GM19438 (cell line): ENCODE measurements around the gene STK39.

Source experiments
- ATAC-seq: cut with Tn5 transposase; IDR thresholded peaks from one replicate; pipeline ENCODE4 v1.9.1; 2021; ENCODE audit warnings: low read depth; ENCODE audit not compliant: unreplicated experiment

STK39 gene

DNA sequence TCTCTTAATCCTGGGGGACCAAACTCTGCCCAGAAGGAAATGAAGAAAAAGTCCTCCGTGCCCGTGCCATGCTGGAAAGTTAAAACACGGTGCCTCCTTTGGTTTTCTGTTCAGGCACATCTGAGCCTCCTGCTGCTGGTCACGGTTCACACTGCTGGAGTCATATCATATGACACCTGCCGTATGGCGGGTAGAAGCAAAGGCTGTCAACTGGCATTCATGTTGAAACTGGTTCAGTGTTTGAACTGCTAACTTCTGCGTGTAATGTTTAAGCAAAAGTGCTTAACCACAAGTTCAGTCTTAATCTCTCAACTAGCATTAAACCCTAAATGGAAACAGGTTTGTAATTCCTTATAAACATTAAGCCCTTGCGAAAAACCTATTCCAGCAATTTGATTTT lies 3.1 kb downstream of the STK39 start:
- no peak for ATAC-seq

DNA sequence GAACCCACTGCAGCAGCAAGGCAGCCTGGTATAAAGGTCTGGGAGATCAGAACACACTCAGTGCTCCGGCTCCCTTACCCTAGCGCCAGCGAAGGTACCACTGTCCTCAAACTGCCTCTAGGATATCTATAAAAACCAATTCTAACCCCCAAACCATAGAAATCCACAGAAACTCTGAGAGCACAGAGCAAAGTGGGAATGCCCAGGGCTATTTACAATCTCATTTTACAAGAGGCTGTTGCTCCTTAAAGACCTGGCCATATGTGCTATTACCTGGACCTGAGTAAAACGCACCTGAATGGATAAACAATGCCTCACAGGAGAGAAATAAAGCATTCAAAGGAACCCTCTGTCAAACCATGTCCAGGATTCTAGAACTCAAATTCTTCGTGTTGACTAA lies 4.3 kb downstream of the STK39 start:
- no peak for ATAC-seq

DNA sequence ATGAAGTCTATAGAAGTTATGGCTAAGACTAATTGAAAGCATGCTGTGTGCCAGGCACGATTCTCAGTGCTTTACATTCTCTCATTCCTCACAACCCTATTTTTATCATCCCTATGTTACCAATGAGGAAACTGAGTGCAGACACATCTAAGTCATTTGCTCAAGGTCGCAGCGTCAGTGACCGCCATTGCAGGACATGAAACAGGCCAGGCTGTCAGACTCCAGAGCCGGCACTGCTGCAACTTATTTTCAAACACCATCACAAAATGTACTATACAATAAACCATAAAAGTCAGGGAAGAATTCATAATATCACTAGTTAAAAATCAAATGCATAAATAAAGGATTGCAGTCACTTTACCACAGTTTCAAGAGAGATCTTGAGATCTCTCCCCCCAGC lies 5.6 kb downstream of the STK39 start:
- ATAC-seq: no peak

DNA sequence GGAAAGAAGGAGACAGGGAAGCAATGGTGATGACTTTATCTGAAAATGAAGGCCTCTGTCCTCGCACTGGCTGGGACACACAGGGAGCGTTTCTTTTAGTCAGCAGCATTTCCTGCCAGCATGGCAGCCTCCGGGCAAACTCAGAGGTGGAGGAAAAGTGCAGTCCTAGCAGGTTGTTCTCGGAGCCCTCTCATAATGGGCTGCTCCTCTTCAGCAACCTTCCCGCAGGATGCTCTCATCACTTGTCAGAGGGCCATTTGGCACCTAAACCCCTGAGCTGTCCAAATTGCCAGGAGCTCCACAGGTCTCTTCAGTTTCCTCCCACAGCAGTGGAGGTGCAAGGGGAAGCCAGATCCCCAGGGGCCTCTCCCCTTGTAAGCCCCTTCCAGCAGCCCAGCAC lies 6.2 kb downstream of the STK39 start:
- no peak for ATAC-seq

DNA sequence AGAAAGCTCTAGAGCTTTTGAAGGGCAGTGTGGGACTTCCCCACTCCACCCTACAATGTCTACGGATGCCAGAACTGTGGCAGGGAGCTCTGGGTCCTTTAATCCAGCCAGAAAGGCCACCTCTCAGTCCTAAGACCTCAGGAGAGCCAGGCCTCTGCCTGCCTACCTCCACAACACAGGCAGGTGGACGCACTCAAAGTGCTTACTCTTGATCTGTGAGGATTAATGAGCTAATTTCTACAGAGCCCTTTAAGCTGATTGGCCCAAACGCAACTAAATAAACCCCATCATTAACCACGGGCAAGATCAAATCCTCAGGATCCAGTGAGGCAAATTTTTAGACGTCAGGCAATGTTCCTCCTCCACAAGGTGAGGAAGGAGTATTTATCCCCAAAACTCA lies 8.1 kb downstream of the STK39 start:
- no peak for ATAC-seq

DNA sequence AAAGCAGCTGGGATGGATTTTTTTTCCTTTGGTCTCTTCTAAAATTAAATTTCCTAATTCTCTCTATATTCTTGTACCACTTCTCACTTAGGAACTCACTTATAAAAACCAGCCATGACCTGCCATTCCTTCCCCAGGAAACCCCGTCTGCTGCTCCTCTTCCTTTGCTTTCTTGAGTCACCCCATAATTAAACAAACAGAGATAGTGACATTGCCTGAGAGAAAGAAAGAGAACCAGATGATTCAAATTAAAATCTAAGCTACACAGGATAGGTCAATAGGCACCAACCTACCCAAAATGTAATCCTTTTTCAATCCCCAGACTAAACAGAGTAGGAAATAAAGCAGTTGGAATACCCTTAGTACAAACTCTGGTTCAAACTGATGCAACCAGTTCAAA lies 9.7 kb downstream of the STK39 start:
- ATAC-seq: no peak

DNA sequence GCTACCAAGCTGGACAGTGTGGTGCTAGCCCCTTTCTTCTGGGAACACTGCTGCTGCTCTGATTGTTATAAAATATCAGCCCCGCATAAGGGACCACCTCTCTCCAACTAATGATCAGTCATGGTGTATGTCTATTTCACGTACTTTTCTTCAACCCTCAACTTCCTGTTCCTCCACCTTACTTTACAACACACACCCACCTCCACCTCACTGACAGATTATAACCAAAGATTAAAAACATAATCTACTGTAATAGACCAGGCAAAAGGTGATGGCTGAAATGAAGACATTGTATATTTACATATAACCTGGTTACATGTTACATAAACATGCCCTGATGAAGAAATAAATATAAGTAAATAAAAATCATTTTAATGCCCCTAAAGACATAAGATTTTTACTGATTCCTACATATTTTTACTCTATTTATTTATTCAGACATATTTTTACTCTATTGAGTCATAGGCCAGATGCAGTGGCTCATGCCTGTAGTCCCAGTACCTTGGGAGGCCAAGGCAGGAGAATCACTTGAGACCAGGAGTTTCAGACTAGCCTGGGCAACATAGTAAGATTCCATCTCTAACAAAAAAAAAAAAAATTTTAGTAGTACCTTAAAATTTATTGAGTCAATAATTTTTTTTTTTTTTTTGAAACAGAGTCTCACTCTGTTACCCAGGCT lies 12.8 kb downstream of the STK39 start:
- ATAC-seq: no peak

DNA sequence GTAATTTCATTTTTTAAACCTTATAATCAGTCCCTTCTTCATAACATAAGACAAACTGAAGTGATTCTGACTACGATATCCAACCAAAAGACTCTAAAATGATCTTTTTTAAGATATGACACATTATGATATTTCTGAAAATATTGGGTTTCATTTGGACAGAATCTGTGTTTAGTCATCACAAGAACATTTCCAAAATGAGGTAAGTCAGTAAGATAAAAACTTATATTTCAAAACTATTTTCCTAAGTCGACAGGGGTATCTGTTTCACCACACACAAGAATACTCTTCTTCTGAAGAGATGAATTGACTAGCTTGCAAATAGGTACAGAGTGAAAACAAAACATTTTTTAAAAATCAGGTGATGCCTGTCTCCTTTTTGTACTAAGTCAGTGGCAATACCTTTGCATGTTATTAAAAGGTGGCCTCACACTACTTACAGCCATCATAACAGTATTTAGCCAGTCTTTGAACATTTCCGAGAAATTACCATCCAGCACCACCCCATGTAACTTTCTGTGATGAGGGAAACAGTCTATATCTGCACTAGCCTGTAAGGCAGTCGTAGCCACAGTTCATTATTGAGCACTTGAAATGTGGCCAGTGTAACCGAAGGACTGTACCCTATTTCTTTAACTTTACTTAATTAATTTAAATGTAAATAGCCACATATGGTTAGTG lies 13.5 kb downstream of the STK39 start:
- no peak for ATAC-seq

DNA sequence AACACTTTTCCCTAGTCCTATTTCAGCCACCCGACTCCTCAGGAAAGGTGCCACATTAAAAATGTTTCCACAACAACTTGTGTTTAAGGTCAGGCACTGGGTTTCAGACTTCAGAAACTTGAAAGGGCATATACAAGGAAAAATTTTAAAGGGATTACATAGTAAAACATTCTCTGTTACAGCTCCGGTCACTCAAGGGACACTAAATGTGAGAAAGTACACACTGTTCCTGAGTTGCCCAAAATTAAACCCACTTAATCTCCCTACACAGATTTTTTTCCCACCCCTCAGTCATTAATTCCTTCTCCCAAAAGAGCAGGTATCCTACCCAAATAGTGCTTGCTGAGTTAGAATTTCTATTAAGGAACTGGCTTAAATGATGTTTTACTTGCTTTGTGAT lies 14.2 kb downstream of the STK39 start:
- no peak for ATAC-seq

DNA sequence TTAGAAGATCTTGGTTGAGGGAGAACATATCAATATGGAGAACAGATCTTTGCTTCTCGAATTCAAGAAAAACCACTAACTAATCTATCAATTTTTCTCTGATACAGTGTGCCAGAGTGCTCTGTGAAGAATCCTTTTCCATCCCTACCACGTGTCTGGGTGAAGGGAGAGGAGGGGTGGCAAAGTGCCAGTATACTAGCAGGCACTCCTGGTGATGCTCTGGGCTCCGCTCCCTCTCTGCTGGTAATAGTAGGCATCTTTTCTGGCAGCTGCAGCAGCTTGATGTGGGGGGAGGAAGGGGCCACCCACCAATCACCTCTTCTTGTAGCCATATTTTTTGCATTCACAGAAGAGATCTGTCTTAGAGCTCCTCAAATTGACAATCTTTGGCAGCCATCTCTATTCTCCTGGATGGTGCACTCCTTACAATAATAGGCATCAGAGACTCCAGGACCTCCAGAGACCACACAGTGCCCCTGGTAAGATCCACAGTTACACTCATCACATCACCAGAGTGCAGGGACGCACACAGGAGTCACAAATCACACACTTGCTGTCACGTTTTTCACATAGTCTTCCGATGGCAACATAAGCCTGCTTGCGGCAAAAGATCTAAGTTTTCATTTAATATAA lies 15.7 kb downstream of the STK39 start:
- ATAC-seq: no peak

DNA sequence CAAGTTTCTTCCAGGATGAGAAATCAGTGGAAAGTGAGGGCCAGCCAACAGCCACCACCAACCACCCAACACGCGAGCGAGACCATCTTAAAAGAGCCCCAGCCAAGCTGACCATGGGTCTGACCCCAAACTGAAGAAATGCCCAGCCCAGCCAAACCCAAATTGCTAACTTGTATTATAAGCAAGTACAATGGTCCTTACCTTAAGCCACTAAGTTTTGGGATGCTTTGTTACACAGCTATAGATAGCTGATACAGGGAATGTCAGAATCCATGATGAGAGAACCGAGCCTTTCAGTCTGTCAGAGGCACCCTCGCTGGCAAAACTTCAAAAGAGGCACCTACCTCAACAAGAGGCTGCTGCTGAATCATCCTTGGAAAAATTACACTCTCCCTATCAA lies 17.0 kb downstream of the STK39 start:
- ATAC-seq: no peak

DNA sequence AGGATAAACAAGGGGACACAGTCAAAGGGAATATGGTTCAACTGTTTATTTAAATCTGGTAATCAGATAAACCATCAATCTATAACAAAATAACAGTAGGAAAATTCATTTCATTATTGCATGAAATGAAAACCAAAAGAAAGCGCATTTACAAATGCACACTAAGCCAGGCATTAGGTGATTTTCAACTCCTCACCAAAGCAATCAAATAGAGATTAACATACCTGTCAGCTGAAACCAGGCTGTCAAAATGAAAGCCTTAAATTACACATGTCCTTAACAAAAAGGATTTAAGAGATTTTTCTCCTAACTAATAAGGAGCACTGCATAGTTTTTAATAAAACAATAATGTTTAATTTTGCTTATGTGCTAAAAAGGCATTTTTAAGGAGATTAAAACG lies 23.0 kb downstream of the STK39 start:
- no peak for ATAC-seq

DNA sequence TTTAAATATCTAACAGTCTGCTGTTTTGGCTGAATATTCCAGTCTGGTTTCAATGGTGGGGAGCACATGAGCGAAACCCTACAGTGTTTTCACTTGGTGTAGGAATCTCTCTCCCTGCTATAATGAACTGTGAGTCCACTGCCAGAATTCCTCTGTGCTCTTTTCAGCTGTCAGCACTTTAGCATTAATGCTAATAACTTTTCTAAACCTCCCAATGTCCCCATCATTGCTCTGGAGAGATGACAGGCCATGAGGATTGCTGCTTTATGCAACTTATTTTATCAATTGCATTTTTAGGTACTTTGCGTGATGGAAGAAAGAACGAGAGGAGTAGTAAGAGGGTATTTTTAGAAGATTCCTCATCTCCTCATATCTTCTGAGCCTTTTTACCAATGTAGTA lies 25.3 kb downstream of the STK39 start:
- no peak for ATAC-seq

DNA sequence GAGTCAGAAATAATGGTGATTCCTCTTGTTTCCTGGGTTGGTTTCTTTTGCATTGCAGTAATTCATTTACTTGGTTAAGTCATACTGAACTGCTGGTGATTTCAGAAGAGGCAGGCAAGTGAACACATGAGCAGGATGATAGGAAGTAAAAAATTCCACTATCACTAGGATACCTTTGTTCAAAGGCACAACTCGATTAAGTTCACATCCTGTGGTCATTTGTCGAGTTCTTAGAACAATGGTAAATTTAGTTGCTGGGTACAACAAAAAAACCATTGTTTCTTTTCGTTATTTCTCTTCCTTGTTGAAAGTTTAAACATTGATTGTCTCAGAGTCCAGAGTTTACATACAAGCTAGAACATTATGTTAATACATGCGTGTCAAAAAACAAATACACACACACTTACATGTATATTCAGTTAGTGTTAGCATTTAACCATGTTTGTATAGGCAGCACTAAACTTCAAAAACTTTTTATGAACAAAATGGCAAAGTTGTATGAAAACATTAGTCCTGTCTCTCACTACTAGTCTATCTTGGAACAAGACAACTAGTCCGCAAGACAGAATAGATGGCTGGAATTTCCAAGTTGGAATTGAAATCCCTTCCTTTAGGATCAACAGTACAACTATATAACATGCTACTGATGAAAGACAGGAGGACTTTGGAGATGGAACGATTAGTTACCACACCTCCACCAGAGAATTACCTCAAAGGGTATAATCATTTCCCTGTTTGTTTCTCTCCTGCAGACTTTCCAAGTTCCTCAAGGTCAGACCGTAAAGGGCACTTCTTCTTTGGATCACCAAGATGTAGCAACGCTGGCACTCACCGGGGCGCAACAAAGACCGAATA lies 26.2 kb downstream of the STK39 start:
- ATAC-seq: no peak

DNA sequence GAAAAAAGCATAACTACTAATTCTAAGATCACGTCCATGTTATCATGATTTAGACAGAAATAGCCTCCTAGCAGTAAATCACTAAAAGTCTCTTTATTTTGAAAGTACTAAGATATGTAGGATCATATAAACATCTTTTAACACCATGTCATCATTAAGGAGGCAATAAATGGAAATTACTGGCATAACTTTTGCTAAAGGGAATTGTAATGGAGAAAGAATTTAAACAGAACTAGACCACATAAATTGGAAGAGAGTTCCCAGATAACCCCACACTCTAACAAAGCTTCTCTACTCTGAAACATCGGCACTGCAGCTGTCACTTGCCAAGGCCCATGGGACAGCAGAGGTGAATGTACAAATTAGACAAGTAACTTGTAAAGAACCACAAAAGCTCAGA lies 29.5 kb downstream of the STK39 start:
- no peak for ATAC-seq

DNA sequence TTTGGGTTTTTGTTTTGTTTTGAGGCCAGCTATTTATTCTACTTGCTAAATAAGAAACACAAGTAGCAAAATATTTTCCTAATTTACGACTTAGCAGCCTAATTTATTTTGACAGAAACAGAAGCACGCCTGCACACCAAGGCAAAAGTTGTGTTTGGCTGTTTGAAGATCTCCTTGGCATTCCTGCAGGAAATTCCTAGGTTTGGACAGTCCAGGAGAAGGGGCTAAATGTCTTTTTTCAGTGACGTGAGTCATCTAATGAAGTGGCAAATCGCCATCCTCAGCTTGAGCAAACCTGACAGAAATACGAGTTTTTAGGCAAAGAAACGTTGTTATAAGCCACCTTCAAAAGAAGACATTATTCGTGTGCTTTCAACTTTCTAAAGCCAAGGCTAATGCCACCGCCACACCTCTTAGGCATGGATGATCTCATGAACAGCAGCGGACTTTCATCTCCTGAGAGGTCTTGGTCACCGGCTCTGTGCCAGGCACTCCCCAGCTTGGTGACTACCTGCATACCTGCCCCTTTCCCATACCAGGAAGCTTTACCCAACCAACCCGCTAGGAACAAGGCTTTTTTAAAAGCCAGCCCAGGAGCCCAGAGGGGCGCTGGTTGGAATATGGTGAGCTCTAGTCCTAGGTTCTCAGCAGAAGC lies 30.9 kb downstream of the STK39 start:
- ATAC-seq: no peak

DNA sequence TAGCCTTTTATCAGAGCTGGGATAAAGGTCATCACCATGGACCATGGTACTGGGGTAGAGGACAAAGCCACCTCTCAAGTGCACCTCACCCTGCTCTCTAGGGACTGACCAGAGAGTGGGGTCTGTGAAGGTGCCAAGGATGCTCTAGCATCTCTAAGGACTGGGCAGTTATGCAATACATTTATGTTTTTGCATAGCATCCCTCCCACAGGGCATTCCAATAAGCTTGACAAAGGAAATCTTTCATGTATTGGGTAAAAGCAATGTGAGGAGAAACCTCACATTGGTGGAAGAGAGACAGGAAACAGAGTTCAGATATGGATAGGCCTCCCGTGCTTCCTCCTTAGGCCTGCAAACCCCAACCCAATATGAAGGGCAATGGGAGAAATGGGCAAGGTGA lies 31.6 kb downstream of the STK39 start:
- ATAC-seq: no peak

DNA sequence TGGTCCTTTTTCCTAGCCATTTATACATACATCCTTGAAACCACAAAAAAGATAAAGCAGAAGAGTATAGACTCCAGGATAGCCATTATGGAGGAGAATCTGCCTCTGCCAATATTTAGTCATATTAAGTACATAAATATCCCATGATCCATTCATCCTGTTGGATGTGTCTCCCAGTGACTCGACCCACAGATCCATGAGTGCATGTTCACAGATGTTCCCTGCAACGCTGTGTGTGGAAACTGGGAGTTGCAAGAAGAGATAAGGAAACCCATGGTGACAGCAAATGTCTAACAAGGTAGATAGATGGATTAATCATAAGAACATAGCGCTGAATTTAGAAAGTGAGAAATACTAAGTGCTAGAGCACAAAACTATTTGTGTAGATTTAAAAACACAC lies 34.5 kb downstream of the STK39 start:
- no peak for ATAC-seq

DNA sequence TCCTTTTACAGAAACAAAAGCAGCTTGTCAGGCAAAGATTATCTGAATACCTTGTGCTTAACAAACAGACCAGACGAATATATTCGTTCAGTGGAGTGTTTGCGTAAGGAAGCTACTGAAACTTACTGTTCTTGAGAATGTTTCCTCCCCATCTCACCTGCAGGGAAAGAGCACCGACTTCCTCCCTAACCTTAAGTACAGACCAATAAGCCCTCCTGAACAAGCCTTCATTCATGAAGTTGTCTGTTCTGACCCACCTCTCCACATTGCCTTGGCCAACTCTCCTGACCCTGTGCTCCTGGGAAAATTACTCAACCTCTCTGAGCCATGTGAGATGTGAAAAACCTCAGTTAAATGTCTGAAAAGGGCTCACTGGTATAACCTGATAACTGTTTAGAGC lies 35.2 kb downstream of the STK39 start:
- ATAC-seq: no peak

DNA sequence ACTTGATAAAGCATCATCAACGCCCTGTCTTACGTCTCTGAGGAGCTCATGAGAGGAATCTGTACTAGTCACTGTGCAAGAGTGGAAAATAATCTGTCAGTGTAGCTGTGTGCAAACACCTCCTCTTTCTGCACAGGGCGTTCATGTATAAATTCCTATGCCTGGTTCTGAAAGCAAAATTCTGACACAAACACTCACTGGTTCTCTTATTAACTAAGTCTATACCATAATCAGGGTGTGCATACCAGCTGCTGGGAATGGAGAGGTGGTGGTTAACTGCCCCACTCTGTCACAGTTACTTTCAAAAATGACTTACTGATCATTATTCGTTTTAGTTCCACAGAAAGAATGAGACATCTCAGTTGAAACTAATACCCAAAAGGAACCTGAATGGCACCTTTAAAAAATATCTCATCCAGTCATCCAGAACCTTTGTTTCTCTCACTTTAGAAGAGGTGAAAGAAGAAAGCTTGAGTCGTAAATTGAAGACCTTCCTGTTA lies 35.7 kb downstream of the STK39 start:
- ATAC-seq: peak; percentile 77
